K562 treated with DMSO at 1 percent for 24 hours (cell line): ENCODE measurements around the gene NKPD1. TPM values are rescaled to one million over a fixed set of nuclear protein-coding genes. Genes with fewer than 3 reads are reported as not detected.

ENCODE experiments used
- total RNA-seq: library from RNA; unstranded; fragments of 300-600 nt; gene quantifications from 2 replicates; pipeline ENCODE4 v1.2.3, GENCODE V29; 2022; ENCODE audit warnings: low read depth; ENCODE audit not compliant: insufficient read depth

Gene NKPD1
- total RNA-seq, result 0.63 TPM in 1 of 2 replicates, not detected in the other

GRCh38 chr19:45160870-45161737 lies at the start of gene NKPD1:
Gene NKPD1, minus strand, starts transcription at chr19:45160982. Its CDS starts 832 bp downstream, at chr19:45160150.

GRCh38 chr19:45178262-45179071 lies 17.7 kb upstream of the NKPD1 start, which contains the start of gene BLOC1S3:
Gene BLOC1S3, plus strand, starts transcription at chr19:45178784. Its CDS starts 513 bp downstream, at chr19:45179297.

GRCh38 chr19:45177817-45178261 lies 17.1 kb upstream of the NKPD1 start, which contains the start of gene TRAPPC6A:
Gene TRAPPC6A, minus strand, starts transcription at chr19:45178237. Its CDS starts 19 bp downstream, at chr19:45178218.

Other genes with a start within 250 kb of the NKPD1 start
- 674 and 701 TPM in 2 replicates for gene APOC1, start 246.4 kb downstream of the NKPD1 start, total RNA-seq
- gene APOC4, start 218.7 kb downstream of the NKPD1 start, total RNA-seq, result not detected in 2 replicates
- gene APOC2, start 214.9 kb downstream of the NKPD1 start, total RNA-seq, result not detected in 2 replicates
- gene CLPTM1, start 205.6 kb downstream of the NKPD1 start, total RNA-seq, result 95.5 and 102 TPM in 2 replicates
- 36.8 and 40.3 TPM in 2 replicates for gene RELB, start 159.5 kb downstream of the NKPD1 start, total RNA-seq
- 40.8 and 51.2 TPM in 2 replicates for gene CLASRP, start 121.9 kb downstream of the NKPD1 start, total RNA-seq
- gene ZNF296, start 84.5 kb downstream of the NKPD1 start, total RNA-seq, result 8.4 and 8.7 TPM in 2 replicates
- gene GEMIN7, start 81.7 kb downstream of the NKPD1 start, total RNA-seq, result 47.4 and 55.6 TPM in 2 replicates
- gene PPP1R37, start 67.8 kb downstream of the NKPD1 start, total RNA-seq, result 23.1 and 28.4 TPM in 2 replicates
- gene TRAPPC6A, start 17.3 kb upstream of the NKPD1 start, total RNA-seq, result 106 and 116 TPM in 2 replicates
- gene BLOC1S3, start 17.8 kb upstream of the NKPD1 start, total RNA-seq, result 30.7 and 40.1 TPM in 2 replicates
- gene EXOC3L2, start 84.4 kb upstream of the NKPD1 start, total RNA-seq, result 25.2 and 29.4 TPM in 2 replicates
- 31.3 and 33.5 TPM in 2 replicates for gene MARK4, start 90.3 kb upstream of the NKPD1 start, total RNA-seq
- gene CKM, start 161.9 kb upstream of the NKPD1 start, total RNA-seq, result 0.16 and 0.41 TPM in 2 replicates
- gene KLC3, start 179.8 kb upstream of the NKPD1 start, total RNA-seq, result 7.7 and 9.3 TPM in 2 replicates
- 50.8 and 56.5 TPM in 2 replicates for gene ERCC2, start 209.6 kb upstream of the NKPD1 start, total RNA-seq
- gene PPP1R13L, start 244.1 kb upstream of the NKPD1 start, total RNA-seq, result 26.1 and 29.9 TPM in 2 replicates
- 3.0 and 4.9 TPM in 2 replicates for gene POLR1G, start 245.7 kb upstream of the NKPD1 start, total RNA-seq